Upper lobe of right lung (tissue), 1 donor: ENCODE results near the gene GSC2. TPM values are rescaled to one million over a fixed set of nuclear protein-coding genes. Genes with fewer than 3 reads are reported as not detected.

ENCODE experiments used
- ATAC-seq: fragments of 200-7000 bp; cut with Tn5 transposase; one replicate; pipeline ENCODE4 v1.9.1; 2020; ENCODE audit warnings: mild to moderate bottlenecking, moderate library complexity
- DNase-seq: peaks from one replicate; pipeline ENCODE4 v3.0.0-alpha.2; 2020
- H3K27ac ChIP-seq: fragments of 200-600 bp; one replicate; pipeline ENCODE4 v1.8.0; 2022
- H3K27me3 ChIP-seq: fragments of 200-600 bp; one replicate; pipeline ENCODE4 v1.8.0; 2022; ENCODE audit warnings: mild to moderate bottlenecking
- H3K36me3 ChIP-seq: fragments of 200-600 bp; one replicate; pipeline ENCODE4 v1.8.0; 2022
- H3K4me1 ChIP-seq: fragments of 200-600 bp; one replicate; pipeline ENCODE4 v1.8.0; 2022
- H3K4me3 ChIP-seq: fragments of 200-600 bp; one replicate; pipeline ENCODE4 v1.8.0; 2022; ENCODE audit warnings: mild to moderate bottlenecking
- H3K9me3 ChIP-seq: fragments of 200-600 bp; one replicate; pipeline ENCODE4 v1.8.0; 2022
- intact Hi-C: fragments of 100-400 bp; cut with DNase I; formaldehyde crosslinking; loops from one replicate; pipeline ENCODE4 v1.11.0; 2022
- total RNA-seq: library from RNA; stranded (reverse); fragmentation: NEBNext Ultra II Directional; extraction: Animal tissue kit (Norgen Biotek cat#: 25700); gene quantifications from one replicate; pipeline ENCODE4 v1.2.1, GENCODE V29; 2021
- TF ChIP-seq, protein P1 (sequence below): fragments of 200-600 bp; IDR thresholded peaks from one replicate; pipeline ENCODE4 v1.8.0; 2022; ENCODE audit warnings: antibody characterized with exemption
- donor health status: DM: no; HTN: yes; CAD: no; lungs with severe emphysema.

Gene GSC2
- total RNA-seq, 1 donor from 2014 or later: not detected

DNA sequence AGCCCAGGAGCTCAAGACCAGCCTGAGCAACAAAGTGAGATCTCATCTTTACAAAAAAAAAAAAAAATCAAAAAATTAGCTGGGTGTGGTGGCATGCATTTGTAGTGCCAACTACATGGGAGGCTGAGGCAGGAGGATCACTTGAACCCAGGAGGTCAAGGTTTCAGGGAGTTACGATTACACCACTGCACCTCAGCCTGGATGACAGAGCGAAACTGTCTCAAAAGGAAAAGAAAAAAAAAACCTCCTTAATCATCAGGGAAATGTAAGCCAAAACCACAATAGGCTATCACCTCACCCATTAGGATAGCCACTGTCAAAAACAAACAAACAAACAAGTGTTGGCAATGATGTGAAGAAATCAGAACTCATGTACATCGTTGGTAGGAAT is 41.3 kb downstream of the GSC2 start:
- Histone ChIP-seq H3K4me1 (peaks cover 60% of the 10 kb centered on the region), H3K36me3 (no peaks in the 10 kb centered on the region), H3K27me3 (no peaks in the 10 kb centered on the region), H3K9me3 (no peaks in the 10 kb centered on the region), H3K27ac (peak overlapping the region; percentile 75), H3K4me3 (no peak overlapping the region)
- ATAC-seq (no peak), DNase-seq (no peak)
- TF ChIP-seq, protein P1, sequence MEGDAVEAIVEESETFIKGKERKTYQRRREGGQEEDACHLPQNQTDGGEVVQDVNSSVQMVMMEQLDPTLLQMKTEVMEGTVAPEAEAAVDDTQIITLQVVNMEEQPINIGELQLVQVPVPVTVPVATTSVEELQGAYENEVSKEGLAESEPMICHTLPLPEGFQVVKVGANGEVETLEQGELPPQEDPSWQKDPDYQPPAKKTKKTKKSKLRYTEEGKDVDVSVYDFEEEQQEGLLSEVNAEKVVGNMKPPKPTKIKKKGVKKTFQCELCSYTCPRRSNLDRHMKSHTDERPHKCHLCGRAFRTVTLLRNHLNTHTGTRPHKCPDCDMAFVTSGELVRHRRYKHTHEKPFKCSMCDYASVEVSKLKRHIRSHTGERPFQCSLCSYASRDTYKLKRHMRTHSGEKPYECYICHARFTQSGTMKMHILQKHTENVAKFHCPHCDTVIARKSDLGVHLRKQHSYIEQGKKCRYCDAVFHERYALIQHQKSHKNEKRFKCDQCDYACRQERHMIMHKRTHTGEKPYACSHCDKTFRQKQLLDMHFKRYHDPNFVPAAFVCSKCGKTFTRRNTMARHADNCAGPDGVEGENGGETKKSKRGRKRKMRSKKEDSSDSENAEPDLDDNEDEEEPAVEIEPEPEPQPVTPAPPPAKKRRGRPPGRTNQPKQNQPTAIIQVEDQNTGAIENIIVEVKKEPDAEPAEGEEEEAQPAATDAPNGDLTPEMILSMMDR: no peak
- intact Hi-C loops: no loop called here

DNA sequence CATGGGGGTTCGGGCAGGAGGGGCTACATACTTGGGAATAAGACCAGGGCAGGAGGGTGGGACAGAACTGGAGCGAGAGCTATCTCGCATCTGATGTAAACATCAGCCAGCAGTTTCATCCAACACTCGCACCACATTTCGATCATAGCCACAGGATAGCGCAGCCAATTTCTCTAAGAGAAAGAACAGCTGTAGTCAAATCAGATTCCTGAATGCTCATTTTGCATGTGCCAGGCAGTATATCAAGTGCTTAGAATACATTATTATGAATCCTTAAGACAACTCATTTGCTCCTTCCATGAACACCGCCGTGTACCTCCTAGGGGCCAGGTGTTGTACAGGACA is 42.4 kb downstream of the GSC2 start:
- H3K4me1 ChIP-seq: peaks cover 60% of the 10 kb centered on the region
- TF ChIP-seq, protein P1: no peak
- DNase-seq (no peak), ATAC-seq (no peak)
- H3K27ac ChIP-seq: no peak overlapping the region
- no peak overlapping the region for H3K4me3 ChIP-seq
- H3K27me3 ChIP-seq: no peaks in the 10 kb centered on the region
- intact Hi-C loops: no loop called here
- no peaks in the 10 kb centered on the region for H3K9me3 ChIP-seq
- no peaks in the 10 kb centered on the region for H3K36me3 ChIP-seq

DNA sequence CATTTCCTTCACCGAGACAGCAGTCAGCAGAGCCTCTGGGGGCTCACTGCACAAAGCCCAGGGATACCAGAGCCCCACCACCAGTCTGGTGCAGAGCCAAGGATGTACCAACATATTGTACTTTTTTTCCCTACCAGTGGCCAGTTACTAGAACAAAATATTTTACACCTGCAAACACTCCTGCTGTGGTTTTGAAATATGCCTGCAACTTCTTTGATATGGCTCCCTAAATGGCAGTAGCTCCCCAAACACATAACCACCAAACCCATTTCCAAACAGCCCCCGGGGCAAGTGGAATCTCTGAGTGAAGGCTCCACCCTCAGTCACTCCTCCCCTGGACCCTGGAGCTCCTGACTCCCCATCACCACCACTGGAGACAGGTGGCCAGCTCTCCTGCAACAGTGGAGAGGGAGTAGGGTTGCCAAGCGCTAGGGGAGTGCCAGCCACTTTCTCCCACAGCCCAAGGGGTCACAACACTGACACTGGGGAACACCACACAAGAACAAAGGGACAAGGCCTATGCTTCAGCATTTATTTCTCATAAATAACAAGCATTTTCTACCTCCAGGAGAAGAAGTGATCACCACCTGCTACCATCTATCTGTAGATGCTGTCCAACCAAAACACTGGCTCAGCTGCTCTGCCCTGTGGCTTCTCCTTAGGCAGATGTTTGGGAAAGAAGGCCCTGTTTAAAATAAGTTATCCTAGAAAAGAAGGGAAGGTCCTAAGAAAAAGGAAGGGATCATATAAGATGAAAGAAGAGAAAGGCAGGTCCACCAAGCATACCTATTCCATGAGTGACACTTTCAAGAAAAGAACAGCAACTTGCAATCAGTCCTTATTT is 43.0 kb downstream of the GSC2 start:
- H3K27me3 ChIP-seq: no peaks in the 10 kb centered on the region
- H3K36me3 ChIP-seq: no peaks in the 10 kb centered on the region
- DNase-seq (peak; percentile 22), ATAC-seq (no peak)
- TF ChIP-seq, protein P1: no peak
- no peaks in the 10 kb centered on the region for H3K9me3 ChIP-seq
- no peak overlapping the region for H3K4me3 ChIP-seq
- intact Hi-C loops: no loop called here
- H3K27ac ChIP-seq: no peak overlapping the region
- H3K4me1 ChIP-seq: peaks cover 60% of the 10 kb centered on the region

DNA sequence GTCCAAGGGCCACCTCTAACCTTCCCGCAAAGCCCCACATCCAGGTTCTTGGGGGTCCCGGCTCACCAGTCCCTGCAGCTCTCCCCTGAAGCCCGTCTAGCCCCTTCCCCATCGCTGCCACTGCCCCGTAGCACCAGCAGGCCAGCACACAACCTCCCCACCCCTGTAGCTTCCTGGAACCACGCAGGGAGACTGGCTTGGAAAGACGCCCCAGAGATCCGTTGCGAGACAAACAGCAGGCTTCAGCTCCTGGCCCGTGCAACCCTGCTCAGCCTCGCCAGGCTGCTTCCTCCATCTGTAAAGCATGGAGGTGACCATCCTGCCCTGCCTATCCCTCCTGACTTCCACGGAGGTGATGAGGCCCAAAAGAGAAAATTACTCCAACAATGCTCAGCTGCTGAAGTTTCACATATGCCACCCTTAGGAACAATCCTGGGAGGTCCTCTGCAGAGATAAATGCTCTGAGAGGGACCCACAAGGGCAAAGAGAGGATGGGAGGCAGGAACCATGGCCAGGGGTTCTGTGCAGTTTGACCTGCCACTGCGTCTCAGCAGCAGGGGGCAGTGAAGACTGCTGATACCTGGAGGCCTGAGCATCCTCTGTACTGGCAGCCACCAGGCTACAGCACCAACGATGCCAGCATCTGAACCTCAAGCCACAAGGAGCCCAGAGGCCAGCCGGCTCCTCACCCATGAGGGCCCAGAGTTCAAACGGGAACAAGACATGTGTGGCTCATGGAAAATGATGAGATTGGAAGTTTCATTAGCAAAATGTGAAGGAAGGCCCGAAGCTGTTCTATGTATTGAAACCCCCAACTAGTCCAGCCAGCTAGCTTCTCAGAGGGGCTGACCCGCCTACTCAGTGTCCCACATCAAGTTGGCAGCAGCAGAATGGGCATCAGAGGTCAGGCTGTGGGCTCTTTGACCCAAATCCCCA is 44.0 kb downstream of the GSC2 start:
- H3K27me3 ChIP-seq: no peaks in the 10 kb centered on the region
- H3K36me3 ChIP-seq: no peaks in the 10 kb centered on the region
- H3K4me1 ChIP-seq: peaks cover 60% of the 10 kb centered on the region
- ATAC-seq: peak; percentile 56
- no peak overlapping the region for H3K4me3 ChIP-seq
- intact Hi-C loops: no loop called here
- DNase-seq: peak; percentile 63
- no peaks in the 10 kb centered on the region for H3K9me3 ChIP-seq
- no peak overlapping the region for H3K27ac ChIP-seq
- TF ChIP-seq, protein P1: peak; percentile 17

DNA sequence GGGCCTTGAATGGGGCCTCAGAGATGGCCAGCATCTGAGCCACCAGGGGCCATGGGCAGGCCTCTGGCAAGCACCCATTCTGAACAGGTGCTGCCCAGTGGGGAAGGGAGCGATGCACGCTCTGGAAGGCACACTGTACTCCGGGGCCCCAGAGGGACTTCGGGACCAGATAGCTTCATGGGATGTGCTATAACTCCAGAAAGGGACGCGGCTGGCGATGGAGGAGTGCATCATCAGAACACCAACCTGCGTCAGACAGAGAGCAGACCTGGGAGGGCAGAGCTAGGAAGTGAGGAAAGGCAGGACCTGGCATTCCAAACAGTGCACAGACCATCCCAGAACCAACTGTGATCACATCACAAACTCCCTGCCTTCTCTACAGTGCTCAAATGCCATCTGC is 44.6 kb downstream of the GSC2 start:
- peak; percentile 48 for DNase-seq

More for the DNA sequence above, 44.6 kb downstream of the GSC2 start:
- peaks cover 56% of the 10 kb centered on the region for H3K4me1 ChIP-seq
- TF ChIP-seq, protein P1: no peak
- intact Hi-C loops: no loop called here
- H3K36me3 ChIP-seq: no peaks in the 10 kb centered on the region
- H3K9me3 ChIP-seq: no peaks in the 10 kb centered on the region
- no peaks in the 10 kb centered on the region for H3K27me3 ChIP-seq
- no peak overlapping the region for H3K27ac ChIP-seq
- ATAC-seq: no peak
- no peak overlapping the region for H3K4me3 ChIP-seq
